DND-41 (cell line): ENCODE results near the gene GRHPR.

Experiments used
- ATAC-seq: fragments of 200-7000 bp; cut with Tn5 transposase; 3 replicates; pipeline ENCODE4 v1.9.1; 2021; ENCODE audit warnings: low read depth; ENCODE audit not compliant: insufficient read depth
- DNase-seq: peaks from one replicate; pipeline ENCODE4 v3.0.0-alpha.2; 2020
- H2AFZ ChIP-seq: 2 replicates; pipeline ENCODE4 v1.6.0; 2012; ENCODE audit warnings: low read depth, low read length
- H3K27ac ChIP-seq: 2 replicates; pipeline ENCODE4 v1.5.1; 2012; ENCODE audit warnings: low read length, inconsistent platforms
- H3K27me3 ChIP-seq: fragments of 200-600 bp; sonication (generic); 2 replicates; pipeline ENCODE4 v1.6.0; 2012; ENCODE audit warnings: low read length, mild to moderate bottlenecking, inconsistent platforms; ENCODE audit not compliant: insufficient read depth, poor library complexity
- H3K36me3 ChIP-seq: 2 replicates; pipeline ENCODE4 v1.5.1; 2012; ENCODE audit warnings: low read length, inconsistent platforms; ENCODE audit not compliant: insufficient read depth
- H3K4me1 ChIP-seq: 2 replicates; pipeline ENCODE4 v1.5.1; 2012; ENCODE audit warnings: mild to moderate bottlenecking, low read length; ENCODE audit not compliant: insufficient read depth
- H3K4me2 ChIP-seq: 2 replicates; pipeline ENCODE4 v1.6.0; 2012; ENCODE audit warnings: mild to moderate bottlenecking, moderate library complexity, low read length, inconsistent platforms; ENCODE audit not compliant: insufficient read depth
- H3K4me3 ChIP-seq, 2 experiments: fragments of 200-600 bp in 1 of 2; shearing (Covaris generic) in 1 of 2; 2 replicates each; pipeline ENCODE4 v1.5.1; 2012 to 2016; ENCODE audit warnings: inconsistent platforms in 2 of 2, low read length in 2 of 2, mild to moderate bottlenecking in 2 of 2, low read depth in 1 of 2, moderate library complexity in 1 of 2
- H3K79me2 ChIP-seq: 2 replicates; pipeline ENCODE4 v1.6.0; 2012; ENCODE audit warnings: low read length, inconsistent platforms; ENCODE audit not compliant: insufficient read depth
- H3K9ac ChIP-seq: 2 replicates; pipeline ENCODE4 v1.6.0; 2012; ENCODE audit warnings: low read depth, mild to moderate bottlenecking, inconsistent platforms, low read length, moderate library complexity
- H3K9me3 ChIP-seq: 2 replicates; pipeline ENCODE4 v1.5.1; 2012; ENCODE audit warnings: low read length, moderate library complexity, mild to moderate bottlenecking, inconsistent platforms; ENCODE audit not compliant: insufficient read depth, severe bottlenecking
- H4K20me1 ChIP-seq: 2 replicates; pipeline ENCODE4 v1.6.0; 2012; ENCODE audit warnings: low read length; ENCODE audit not compliant: insufficient read depth
- CTCF ChIP-seq: IDR thresholded peaks from 2 replicates; pipeline ENCODE4 v1.5.1; 2012; ENCODE audit warnings: borderline replicate concordance, low read length, moderate library complexity, mild to moderate bottlenecking; ENCODE audit not compliant: poor library complexity, severe bottlenecking; ENCODE audit errors: extremely low read depth
- EZH2 ChIP-seq: IDR thresholded peaks from 3 replicates; pipeline ENCODE4 v1.6.1; 2012; ENCODE audit warnings: borderline replicate concordance, low read depth, mild to moderate bottlenecking, moderate library complexity, low read length, inconsistent platforms; ENCODE audit not compliant: severe bottlenecking

Gene GRHPR

GRCh38 chr9:37407468-37407867, 15.0 kb upstream of the GRHPR start:
- DNase-seq: no peak
- Histone ChIP-seq H3K9me3 (no peaks in the 10 kb centered on the region), H3K4me1 (no peaks in the 10 kb centered on the region), H2AFZ (no peak overlapping the region), H3K9ac (no peak overlapping the region), H3K36me3 (no peaks in the 10 kb centered on the region), H3K4me2 (no peak overlapping the region), H3K79me2 (no peaks in the 10 kb centered on the region), H3K4me3 (no peak overlapping the region), H4K20me1 (no peaks in the 10 kb centered on the region), H3K27ac (no peak overlapping the region), H3K27me3 (no peaks in the 10 kb centered on the region)
- 0 out of 3 replicates have a peak, but pooled peaks have one; percentile 37 for ATAC-seq
- TF ChIP-seq EZH2 (no peak), CTCF (peak; percentile 51)

GRCh38 chr9:37408933-37409710, 13.4 kb upstream of the GRHPR start:
- H3K9me3 ChIP-seq: no peaks in the 10 kb centered on the region
- no peak overlapping the region for H3K27ac ChIP-seq
- no peak overlapping the region for H2AFZ ChIP-seq
- H3K79me2 ChIP-seq: no peaks in the 10 kb centered on the region
- ATAC-seq (peak; percentile 66), DNase-seq (peak; percentile 37)
- no peak overlapping the region for H3K9ac ChIP-seq
- H3K36me3 ChIP-seq: no peaks in the 10 kb centered on the region
- no peak overlapping the region for H3K4me3 ChIP-seq
- TF ChIP-seq CTCF (no peak), EZH2 (no peak)
- H3K4me2 ChIP-seq: no peak overlapping the region
- H3K4me1 ChIP-seq: no peaks in the 10 kb centered on the region
- H3K27me3 ChIP-seq: no peaks in the 10 kb centered on the region
- H4K20me1 ChIP-seq: no peaks in the 10 kb centered on the region

GRCh38 chr9:37410354-37410861, 12.1 kb upstream of the GRHPR start:
- H3K79me2 ChIP-seq: no peaks in the 10 kb centered on the region
- no peaks in the 10 kb centered on the region for H3K9me3 ChIP-seq
- TF ChIP-seq CTCF: no peak
- no peak for TF ChIP-seq EZH2
- no peaks in the 10 kb centered on the region for H3K27me3 ChIP-seq
- no peaks in the 10 kb centered on the region for H3K36me3 ChIP-seq
- no peak overlapping the region for H2AFZ ChIP-seq
- ATAC-seq (no peak), DNase-seq (no peak)
- H3K4me3 ChIP-seq: no peak overlapping the region
- no peak overlapping the region for H3K4me2 ChIP-seq
- H3K4me1 ChIP-seq: peaks cover 2% of the 10 kb centered on the region
- H3K27ac ChIP-seq: no peak overlapping the region
- H4K20me1 ChIP-seq: no peaks in the 10 kb centered on the region
- no peak overlapping the region for H3K9ac ChIP-seq
